Measurements from ENCODE around the gene FBLN1. TPM values are rescaled to one million over a fixed set of nuclear protein-coding genes. Genes with fewer than 3 reads are reported as not detected.

The FBLN1 gene
- total RNA-seq, 1 experiment from 2014 or later: 23.4 TPM

GRCh38 chr22:45650721-45651120 is 148.0 kb downstream of the FBLN1 start:
- Histone ChIP-seq H3K4me3 (replicated peaks in 1 of 2; ENCODE audit: low read depth in 1 of 2, low read length in 2 of 2) (no peak overlapping the region), H3K4me1 (ENCODE audit: control insufficient read depth in 1 of 2, insufficient read depth in 2 of 2, low read length in 2 of 2) (peaks cover 0 to 5% of the 10 kb centered on the region in 2 experiments; a peak in 3 of 4 replicates), H3K27ac (ENCODE audit: low read depth, low read length) (no peak overlapping the region), H3K9ac (ENCODE audit: low read length) (no peak overlapping the region), H3K36me3 (ENCODE audit: control insufficient read depth in 1 of 2, insufficient read depth in 2 of 2, low read length in 2 of 2) (no peaks in the 10 kb centered on the region), H2AFZ (ENCODE audit: low read depth, low read length, poor library complexity, severe bottlenecking) (no peak overlapping the region), H3K79me2 (ENCODE audit: insufficient read depth, low read length) (no peaks in the 10 kb centered on the region), H4K20me1 (ENCODE audit: insufficient read depth) (no peaks in the 10 kb centered on the region), H3K4me2 (ENCODE audit: low read length) (no peak overlapping the region), H3K9me2 (ENCODE audit: insufficient read depth) (no peaks in the 10 kb centered on the region), H3K9me3 (ENCODE audit: control insufficient read depth in 1 of 2, insufficient read depth in 1 of 2, low read depth in 1 of 2, low read length in 2 of 2) (no peaks in the 10 kb centered on the region), H3K27me3 (ENCODE audit: insufficient read depth, low read length) (no peaks in the 10 kb centered on the region)
- ATAC-seq (no peak), DNase-seq (ENCODE audit: low read depth, low spot score) (no peak)
- no peak for TF ChIP-seq SP1 (IDR thresholded peaks at IDR 0.05; ENCODE audit: low read depth)
- TF ChIP-seq EZH2phosphoT487 (IDR thresholded peaks at IDR 0.05; ENCODE audit: borderline replicate concordance): no peak
- TF ChIP-seq EZH2 (IDR thresholded peaks at IDR 0.05): no peak
- POLR2A ChIA-PET: interaction anchor here (0.6 kb wide), 1 partner anchor 326 kb away, joined by 6 read pairs; the partner anchor contains the start of gene WNT7B
- no TSS peak for BruUV-seq (replicated peaks)
- CTCF ChIA-PET: no interaction called here
- RAD21 ChIA-PET (ENCODE audit: low non-redundant PET in 1 of 2, low total read pairs in 2 of 2, uncharacterized antibody in 2 of 2, unreplicated experiment in 2 of 2): interaction anchor here in 1 of 2 experiments (0.6 kb wide), 1 partner anchor 326 kb away, joined by 4 read pairs; the partner anchor contains the start of gene WNT7B
- intact Hi-C loops (cut with micrococcal nuclease): loop anchor here (10.0 kb wide), 1 partner anchor 184 kb away; no protein-coding TSS in a partner anchor

Other genes starting within 250 kb of the FBLN1 start
- gene UPK3A, start 217.9 kb upstream of the FBLN1 start, total RNA-seq (2021; ENCODE audit: unreplicated experiment): not detected
- 43.2 TPM for gene FAM118A, start 192.9 kb upstream of the FBLN1 start, total RNA-seq (2021; ENCODE audit: unreplicated experiment)
- not detected for gene SMC1B, start 89.3 kb upstream of the FBLN1 start, total RNA-seq (2021; ENCODE audit: unreplicated experiment)
- gene RIBC2, start 89.2 kb upstream of the FBLN1 start, total RNA-seq (2021; ENCODE audit: unreplicated experiment): 8.3 TPM
- 135 TPM for gene ATXN10, start 169.0 kb downstream of the FBLN1 start, total RNA-seq (2021; ENCODE audit: unreplicated experiment)

Measured in HCT116 (cell line).